Left renal pelvis (tissue), 4 donors: ENCODE measurements around the gene COIL. TPM values are rescaled to one million over a fixed set of nuclear protein-coding genes. Genes with fewer than 3 reads are reported as not detected.

Experiments used
- polyA plus RNA-seq, 4 donors: library from polyadenylated mRNA; unstranded; fragments of 120-200 nt; gene quantifications; one replicate each; pipeline ENCODE4 v1.2.1, GENCODE V29; 2013; ENCODE audit not compliant: insufficient read length in 4 of 4

Gene COIL
- polyA plus RNA-seq, 4 donors = 23.1 to 36.3 (median 30.2) TPM

Other genes starting within 250 kb of the COIL start
- gene C17orf67, start 127.1 kb downstream of the COIL start, polyA plus RNA-seq = 1 to 10 TPM; 1.4 to 2.0 (median 1.9) TPM
- 1 to 10 TPM; 4.1 to 6.6 (median 4.9) TPM for gene DGKE, start 126.9 kb downstream of the COIL start, polyA plus RNA-seq
- 10 to 100 TPM; 17.0 to 35.2 (median 30.7) TPM for gene TRIM25, start 47.0 kb downstream of the COIL start, polyA plus RNA-seq
- gene SCPEP1, start 17.1 kb upstream of the COIL start, polyA plus RNA-seq = 100 to 1,000 TPM in 2 of 4 donors, 10 to 100 TPM in 2; 59.7 to 119 (median 102) TPM
- gene AKAP1, start 124.2 kb upstream of the COIL start, polyA plus RNA-seq = 10 to 100 TPM; 14.8 to 35.3 (median 33.8) TPM